Fibroblast of the conjunctiva (primary cell): ENCODE results near the gene UMAD1.
A peak's percentile ranks its signal among the peaks of the same experiment; 100 is the strongest.

Experiments used
- DNase-seq: peaks from one replicate; pipeline ENCODE4 v3.0.0-alpha.2; 2010; ENCODE audit warnings: low read depth

UMAD1 gene

GRCh38 chr7:7720750-7721621 is 80.4 kb downstream of the UMAD1 start:
- DNase-seq, result no peak

DNA sequence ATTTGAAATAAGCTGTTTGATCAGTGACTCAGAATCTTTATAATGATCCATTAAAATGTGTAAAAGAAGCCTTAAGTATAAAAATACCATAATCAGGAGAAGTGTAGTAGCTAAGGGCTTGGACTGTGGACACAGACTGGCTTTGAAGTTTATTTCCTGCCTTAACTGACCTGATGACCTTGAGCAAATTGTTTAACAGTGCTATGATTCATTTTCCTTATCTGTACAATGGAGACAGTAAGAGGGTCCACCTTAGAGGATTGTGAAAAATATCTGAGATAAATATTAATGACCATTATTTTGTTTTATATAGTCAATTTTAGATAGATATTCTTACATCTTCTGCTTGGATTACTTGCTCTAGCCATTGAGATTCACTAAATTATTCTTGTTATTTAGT is 91.2 kb downstream of the UMAD1 start:
- DNase-seq, result no peak

GRCh38 chr7:7732621-7733281 is 92.2 kb downstream of the UMAD1 start:
- peak; percentile 6 for DNase-seq

DNA sequence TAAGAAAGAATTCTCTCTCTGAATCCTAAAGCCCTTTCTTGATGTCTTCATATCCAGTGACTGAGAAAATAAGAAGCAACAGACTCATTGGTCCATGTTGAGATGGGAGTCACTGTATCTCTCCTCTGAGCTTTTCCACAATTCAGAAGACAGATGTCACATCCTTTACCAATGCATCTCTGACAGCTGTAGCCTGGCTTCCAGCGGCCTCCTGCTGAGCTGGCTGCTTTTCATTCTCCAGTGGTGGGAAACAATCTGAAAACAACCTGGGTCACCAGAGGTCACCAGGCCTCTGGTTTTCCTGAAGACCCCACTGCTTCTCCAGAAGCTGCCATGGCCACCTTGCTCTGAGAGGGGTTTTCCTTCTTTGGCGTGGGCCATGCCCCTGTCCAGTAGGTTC is 96.1 kb downstream of the UMAD1 start:
- DNase-seq, result no peak

- no peak for DNase-seq
Observed at GRCh38 chr7:7737674-7738073, 97.1 kb downstream of the UMAD1 start.

DNA sequence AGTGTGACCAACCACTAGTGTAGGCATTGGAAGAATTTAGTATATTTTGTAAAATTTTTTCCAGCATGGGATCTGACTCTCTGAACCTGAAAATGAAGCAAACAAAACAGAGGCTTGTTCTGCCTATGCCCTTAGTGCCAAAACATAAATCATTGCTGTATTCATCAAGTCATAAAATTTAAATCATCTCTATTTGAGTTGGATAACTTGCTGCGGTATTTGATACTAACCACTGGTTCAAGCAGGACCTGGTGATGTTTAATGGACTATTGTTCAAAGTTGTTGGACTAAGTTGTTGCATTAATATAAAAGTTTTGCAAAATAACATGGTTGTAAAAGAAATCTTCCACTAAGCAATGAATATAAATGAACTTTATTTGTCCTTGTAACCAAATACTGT is 97.6 kb downstream of the UMAD1 start:
- DNase-seq, result no peak

DNA sequence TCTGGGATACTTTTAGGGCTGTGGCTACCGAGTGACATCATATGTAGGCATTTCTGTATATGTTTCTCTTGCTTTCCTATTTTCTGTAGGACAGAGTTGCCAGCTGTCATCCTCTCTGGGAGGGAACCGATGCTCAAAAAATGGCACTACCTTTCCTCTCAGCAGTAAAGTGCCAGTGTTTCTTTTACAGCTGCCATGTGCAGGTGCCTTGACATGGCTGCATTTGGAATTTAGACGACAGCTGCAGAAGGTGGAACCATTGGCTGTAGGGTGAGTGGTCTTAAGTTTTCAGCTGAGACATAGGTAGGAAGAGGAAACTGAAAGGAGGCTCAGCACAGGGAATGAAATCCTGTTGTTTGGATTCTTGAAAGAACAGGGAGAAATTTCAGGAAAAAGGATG is 98.1 kb downstream of the UMAD1 start:
- no peak for DNase-seq

- no peak for DNase-seq
Observed at GRCh38 chr7:7739204-7740036, 98.9 kb downstream of the UMAD1 start.

DNA sequence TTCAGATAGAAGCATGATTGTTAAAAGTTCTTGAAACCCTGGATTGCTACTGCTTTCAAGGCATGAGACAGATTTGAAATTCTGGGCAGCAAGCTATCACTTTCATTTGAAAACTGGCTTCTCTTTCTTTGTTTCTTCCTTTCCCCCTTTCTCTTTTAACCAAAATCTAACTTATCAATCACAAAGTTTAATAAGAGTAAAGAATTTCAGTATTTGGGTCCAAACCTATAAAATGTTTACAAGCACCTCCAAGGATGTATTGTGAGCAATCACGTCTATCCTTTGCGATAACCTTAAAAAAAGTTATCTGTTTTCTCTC is 99.4 kb downstream of the UMAD1 start:
- DNase-seq, result no peak

DNA sequence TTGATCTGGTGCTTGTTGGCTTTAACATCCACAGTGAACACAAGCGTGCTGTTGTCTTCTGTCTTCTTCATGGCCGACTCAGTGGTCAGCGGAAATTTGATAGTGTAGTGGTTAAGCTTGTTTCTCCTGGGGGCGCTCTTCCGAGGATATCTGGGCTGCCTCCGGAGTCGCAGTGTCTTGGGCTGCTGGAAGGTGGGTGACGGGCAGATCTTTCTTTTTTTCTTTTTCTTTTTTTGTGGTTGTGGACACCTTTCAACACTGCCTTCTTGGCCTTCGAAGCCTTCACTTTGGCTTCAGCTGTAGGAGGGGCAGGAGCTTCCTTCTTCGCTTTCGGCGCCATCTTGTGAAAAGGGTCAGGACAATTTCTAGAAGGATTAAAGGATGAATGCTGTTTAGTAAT is 101.7 kb downstream of the UMAD1 start:
- no peak for DNase-seq

GRCh38 chr7:7745258-7745657 is 104.7 kb downstream of the UMAD1 start:
- no peak for DNase-seq

DNA sequence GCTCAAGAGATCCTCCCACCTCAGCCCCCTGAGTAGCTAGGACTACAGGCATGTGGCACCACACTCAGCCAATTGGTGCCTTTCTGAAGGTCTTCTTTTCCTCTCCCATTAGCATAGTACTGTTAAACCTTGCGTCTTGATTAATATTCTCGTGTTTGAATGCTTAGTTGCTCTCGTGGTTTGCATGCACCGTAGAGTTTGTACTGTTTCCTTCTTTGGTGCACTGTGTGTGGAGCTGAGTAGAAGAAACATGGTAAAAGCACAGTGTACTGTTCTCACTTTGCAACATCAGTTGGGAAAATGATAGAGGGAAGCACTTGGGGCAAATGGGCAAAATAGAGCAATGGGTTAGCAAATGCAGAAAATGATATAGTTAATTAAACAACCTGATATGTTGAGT is 105.4 kb downstream of the UMAD1 start:
- DNase-seq, result no peak

DNA sequence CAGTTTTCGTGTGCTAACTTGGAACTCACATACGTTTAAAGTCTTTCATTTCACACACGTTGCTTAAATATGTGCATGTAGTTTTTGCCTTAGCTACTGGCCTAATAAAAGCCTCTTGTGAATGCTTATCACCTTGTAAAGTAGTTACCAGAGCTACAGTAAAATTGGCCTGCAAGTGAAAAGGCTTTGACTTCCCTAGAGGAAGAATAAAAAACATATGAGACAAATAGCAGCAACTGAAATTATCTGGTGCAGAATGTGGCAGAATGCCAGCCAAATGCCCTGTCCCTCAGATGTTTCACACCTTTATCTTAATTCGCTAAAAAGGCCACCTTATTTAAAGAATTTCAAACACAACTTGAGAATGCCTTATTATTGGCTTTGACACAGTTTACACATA is 105.9 kb downstream of the UMAD1 start:
- DNase-seq, result no peak

GRCh38 chr7:7750571-7751242 is 110.2 kb downstream of the UMAD1 start:
- DNase-seq, result no peak

DNA sequence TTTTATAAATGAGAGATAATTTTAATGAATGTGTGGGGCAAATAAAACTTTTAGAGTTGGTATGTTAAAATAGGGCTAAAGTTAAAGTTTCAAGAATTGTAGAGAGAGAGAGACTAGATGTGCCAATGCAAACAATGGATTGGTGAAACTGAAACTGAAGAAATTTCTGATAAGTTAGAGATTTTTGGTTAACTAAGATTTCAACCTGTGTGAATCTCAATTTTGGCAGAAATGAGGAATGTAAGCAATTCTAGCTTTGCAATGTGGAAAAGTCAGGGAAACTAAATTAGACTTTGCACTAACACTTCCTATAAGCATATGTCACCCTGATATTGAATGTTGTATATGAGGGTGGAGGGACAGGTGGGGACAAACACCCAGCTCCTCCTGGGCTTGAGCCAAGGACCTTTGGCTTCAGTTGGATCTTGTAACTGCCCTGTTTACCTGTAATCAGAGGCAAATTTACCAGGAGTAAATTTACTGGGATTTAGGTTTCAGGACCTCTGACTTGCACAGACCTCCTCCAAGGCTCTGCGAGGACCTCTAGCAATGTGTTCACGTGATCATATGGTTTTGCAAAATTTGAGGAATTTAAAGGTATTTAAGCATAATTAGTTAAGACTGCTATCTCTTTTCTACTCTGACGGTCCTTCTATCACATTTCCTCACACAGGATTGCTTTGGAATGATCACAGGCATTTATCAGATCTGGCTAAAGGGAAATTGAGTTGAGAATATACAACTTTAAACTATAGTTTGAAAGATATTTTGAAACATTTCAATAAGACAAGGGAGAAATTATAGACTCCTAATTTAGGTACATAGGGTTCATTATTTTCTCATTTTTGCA is 110.9 kb downstream of the UMAD1 start:
- no peak for DNase-seq

GRCh38 chr7:7756577-7756976 is 116.0 kb downstream of the UMAD1 start:
- DNase-seq, result no peak

- DNase-seq, result no peak
Observed at GRCh38 chr7:7757576-7757975, 117.0 kb downstream of the UMAD1 start.

DNA sequence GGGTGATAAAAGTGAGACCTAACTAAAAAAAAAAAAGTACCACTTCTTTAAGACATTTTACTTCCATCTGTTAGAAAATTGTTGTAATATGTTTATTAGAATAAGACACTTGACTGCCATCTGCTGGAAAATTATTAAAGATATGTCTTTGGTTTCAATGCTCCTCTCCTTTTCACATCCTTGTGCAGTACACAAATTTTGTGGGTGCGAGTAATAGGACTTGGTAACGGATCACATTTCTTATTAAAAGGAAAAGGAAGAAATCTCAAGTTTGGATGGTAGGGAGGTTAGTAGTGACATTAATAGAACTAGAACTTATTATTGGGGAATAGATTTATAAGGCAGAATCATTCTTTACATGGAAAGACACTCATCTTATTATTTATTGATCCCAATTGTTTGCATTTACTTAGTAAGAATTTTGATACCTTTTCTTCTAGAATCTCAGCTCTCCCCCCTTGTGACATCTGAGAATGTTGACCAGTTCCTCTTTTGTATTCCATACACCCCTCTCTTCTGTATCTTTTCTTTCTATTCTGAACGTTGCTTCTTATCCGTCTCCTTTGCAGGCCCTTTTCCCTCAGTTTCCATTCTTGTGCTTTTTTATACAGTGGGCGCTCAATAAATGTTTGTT is 120.9 kb downstream of the UMAD1 start:
- DNase-seq, result peak; percentile 63

GRCh38 chr7:7761974-7762779 is 121.6 kb downstream of the UMAD1 start:
- peak; percentile 41 for DNase-seq
